DMS 273 (cell line): Measurements from ENCODE around the gene MAPK13.
A peak's percentile ranks its signal among the peaks of the same experiment; 100 is the strongest.
"Not testable (repeated sequence)": the region's sequence is repeated elsewhere in the genome, so short reads cannot be mapped to it uniquely, and the experiment has no call there.

Experiments used
- DNase-seq: peaks from one replicate; lab custom pipeline; 2025; ENCODE audit not compliant: unreplicated experiment; lab: John Stamatoyannopoulos, UW

Gene MAPK13

DNA sequence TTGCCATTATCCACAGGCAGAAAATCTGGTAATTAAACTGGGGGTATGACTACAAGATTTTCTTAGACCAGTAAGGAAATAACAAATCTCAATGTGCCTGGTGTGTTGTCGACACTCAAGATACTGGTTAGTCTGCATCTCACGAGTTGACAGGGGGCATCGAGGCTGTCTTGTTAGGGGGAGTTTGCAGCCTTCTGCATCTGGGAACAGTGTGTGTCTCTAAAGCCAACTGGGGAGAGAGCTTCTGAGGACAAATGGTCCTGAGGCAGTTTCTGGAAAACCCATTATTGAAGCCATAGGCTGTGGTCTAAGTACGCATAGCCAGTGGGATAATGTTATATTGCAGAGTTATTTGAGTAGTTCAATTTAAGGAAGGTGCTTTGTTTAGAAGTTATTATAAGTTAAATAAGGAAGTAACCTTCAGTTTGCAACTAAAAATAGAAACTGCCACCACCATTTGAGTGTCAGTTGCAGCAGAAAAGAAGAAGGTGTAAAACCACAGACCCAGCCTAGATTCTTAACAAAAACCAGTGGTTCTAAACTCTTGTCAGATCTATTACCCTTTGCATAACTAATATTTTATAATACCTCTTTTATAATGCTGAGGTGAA is 15.4 kb upstream of the MAPK13 start:
- no peak for DNase-seq

DNA sequence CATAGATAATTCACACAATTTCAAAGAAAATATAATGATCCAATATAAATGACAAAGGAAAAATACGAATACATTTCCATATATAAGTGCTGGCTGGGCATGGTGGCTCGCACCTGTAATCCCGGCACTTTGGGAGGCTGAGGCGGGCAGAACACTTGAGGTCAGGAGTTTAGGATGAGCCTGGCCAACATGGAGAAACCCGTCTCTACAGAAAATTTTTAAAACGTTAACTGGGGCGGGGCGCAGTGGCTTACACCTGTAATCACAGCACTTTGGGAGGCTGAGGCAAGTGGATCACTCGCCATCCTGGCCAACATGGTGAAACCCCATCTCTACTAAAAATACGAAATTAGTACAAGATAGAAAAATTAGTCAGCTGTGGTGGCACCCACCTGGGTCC is 14.9 kb upstream of the MAPK13 start:
- DNase-seq, result no peak

DNA sequence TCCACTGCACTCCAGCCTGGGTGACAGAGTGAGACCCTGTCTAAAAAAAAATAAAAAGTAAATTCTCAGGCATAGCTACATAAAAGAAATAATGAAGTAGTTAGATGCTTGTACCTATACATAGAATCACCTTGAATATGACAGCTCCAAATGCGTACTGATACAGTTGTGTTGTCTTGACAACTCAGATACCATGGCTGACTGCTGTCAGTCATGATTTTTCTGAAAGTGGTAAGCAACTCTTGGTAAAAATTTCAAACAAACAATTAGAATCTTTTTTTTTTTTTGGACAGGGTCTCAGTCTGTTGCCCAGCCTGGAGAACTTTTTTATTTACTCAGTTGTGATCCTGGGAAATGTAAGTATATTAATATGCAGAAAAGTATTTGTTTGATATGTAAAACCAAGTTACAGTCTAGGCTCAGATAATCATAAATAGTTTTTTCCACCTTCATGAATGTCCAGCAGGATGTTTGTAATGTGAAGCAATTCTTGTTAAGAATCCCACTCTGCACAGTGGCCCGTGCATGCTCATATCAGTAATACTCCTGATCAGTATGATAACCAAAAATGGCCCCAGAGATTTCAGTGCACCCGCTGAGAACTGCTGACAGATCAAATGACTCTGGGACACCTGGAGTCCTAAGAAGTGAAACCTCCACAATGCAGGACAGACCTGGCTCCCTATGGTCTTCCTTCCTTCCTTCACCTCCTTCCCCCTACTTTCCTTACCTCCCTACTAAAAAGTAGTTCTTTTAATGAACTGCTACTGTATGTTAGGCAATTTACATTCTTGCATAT is 14.0 kb upstream of the MAPK13 start:
- no peak for DNase-seq

DNA sequence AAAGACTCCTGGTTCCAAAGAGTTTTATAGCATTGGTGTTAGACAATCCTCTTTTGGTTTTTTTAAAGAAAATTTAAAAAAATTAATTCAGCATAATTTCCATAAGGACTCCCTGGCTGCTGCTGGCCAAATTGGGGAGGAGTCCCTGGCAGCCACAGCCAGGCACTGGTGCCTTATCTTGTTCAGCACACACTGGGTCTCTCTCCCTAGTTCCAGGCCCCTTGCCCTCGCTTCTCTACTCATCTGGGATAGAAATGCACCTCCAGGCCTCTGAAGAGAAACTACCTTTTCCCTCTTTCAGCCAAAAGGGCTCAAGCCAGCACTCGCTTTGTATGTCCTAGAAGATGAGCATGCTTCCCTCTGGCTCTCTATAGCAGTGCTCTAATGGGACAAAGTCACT is 13.4 kb upstream of the MAPK13 start:
- DNase-seq, result no peak

DNA sequence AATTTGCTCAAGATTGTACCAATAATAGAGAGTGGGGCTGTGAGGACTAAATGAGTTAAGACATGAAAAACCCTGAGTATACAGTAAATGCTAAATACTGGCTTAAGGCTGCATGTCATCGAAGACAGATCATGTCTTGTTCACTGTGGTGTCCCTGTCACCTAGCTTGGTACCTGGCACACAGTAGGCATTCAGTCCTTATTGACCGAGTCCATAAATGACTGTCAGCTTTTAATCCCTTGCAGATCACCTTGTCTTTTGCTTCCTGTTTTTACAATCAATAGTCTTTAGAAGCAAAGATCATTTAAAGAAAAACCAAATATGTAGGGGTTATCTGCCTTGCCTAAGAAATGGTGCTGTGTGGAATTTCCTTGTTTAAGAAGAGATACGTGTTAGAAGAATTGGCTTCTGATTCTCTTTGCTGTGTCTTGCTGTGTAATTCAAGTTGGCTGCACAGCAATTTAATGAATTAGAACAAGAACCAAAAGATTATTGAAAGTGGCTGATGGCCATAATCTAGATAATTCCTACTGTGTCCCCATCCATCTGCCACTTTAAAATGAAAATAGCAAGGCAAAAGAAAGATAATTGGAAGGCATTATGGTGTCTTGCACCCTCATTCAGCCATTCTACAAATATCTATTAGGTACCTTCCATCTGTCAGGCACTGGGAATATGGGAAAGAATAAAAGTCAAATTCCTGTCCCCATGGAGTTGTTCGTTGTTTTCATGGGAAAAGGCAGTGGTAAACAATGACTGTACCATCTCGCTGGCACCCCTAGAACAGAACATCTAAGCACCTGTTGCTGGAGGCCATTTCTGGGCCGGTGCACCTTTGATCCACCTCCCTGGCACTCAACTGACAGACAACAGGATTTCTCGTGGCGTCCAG is 12.4 kb upstream of the MAPK13 start:
- DNase-seq, result no peak

DNA sequence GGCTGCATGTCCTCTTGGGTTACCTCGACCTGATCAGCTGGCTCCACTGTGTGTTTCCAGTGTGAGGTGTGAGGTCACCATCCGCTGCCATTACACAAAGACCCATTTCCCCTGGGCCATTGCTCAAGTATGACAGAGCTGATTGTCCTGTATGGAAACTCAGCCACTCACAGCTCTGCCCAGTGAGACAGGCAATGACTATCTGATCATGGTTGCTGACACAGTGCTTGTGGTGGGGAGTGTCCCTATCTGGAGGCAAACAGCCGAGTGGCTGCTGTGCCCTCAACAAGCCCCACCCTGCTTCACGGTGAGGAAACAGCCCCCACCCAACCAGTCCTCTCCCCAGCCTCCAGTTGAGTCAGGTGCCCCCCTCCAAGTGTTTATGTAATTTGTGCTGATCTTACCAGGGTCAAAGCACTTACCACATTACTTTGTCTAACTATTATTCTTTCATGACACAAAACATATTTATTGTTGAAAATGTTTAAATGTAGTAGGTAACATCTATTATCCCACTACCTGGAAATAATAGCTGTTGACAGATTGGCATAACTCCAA is 11.7 kb upstream of the MAPK13 start:
- no peak for DNase-seq

DNA sequence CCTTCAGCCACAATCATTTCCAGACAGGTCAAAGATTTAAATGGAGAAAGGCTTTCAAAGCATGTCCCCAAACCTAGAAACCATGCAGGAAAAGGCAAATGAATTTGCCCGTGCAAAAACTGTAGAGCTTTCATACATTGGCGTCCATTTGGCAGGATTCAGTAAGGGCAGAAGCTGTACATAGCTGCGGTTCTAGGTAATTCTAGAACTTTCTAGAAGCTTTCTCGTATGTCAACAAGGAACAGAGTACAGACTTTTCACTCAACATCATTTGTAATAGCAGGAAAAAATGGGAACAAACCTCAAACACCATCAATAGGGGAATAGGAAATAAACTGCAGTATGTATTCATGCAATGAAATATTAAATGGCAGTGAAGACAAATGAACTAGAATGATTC is 11.1 kb upstream of the MAPK13 start:
- DNase-seq, result no peak

DNA sequence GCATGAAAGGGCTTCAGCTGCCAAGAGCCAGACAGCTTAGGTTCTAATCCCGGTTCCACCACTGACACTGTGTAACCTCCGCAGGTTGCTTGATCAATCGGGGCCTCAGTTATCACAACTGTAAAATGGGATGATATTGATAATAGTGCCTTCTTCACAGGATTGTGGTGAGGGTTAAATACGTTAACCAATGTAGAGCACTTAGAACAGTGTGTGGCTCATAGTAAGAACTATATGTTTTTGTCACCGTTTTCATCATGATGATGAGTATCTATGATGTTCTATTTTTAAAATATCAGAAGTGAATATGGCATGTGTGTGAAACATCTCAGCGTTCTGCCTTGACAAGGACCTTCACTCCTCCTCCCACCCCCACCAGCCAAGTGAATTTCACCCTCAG is 10.3 kb upstream of the MAPK13 start:
- no peak for DNase-seq

DNA sequence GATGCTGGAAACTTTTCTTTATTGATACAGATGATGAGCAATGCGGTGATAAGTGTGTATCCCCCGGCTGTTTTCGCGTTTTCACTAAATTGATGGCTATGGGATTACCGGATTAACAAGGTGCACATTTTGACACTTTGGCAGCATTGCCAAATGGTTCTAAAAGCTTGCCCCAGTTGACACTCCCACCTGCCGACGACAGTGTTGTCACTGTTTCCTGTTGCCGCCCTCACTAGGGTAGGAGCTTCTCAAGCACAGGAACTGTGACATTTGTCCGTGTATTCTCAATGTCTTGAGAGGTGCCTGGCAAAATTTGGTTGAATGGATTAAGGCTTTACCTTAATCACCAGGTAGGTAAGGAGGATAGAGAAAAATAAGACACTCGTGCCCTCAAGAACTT is 9.8 kb upstream of the MAPK13 start:
- no peak for DNase-seq

DNA sequence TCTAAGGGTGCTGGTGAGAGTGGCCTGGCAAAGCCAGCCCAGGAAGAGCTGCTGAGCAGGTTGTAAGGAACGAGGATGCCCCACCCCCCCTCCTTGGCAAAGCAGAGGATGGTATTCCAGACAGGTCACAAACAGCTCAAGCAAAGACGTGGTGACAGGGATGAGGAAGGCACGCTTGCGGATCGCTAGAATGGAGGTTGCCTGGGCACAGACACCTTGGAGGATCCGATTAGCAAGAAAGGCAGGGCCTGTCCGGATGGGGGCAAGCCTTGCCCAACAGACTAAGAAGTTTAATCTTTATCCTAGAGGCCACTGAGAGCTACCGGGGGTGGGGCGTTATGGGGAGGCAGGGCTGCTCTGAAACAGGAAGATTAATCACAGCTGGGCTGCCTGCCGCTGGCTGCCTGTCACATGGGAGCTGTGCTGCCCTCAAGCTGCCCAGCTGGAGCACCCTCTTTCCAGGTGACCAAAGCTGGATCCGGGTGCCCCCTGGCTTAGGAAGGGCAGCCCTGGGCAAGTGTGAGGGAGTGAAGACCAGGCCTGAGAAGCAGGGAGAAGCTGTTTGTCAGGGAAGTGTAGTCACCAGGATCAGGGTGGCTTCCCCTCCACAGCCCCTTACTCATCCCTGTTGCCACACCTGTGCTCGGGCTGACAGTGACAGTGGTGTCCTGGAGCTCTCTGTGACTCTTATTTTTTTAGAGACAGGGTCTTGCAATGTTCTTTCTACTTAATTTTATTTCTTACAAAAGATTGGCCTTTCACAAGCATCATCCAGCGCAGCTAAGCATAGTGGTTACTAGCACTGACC is 9.1 kb upstream of the MAPK13 start:
- DNase-seq, result peak; percentile 42

DNA sequence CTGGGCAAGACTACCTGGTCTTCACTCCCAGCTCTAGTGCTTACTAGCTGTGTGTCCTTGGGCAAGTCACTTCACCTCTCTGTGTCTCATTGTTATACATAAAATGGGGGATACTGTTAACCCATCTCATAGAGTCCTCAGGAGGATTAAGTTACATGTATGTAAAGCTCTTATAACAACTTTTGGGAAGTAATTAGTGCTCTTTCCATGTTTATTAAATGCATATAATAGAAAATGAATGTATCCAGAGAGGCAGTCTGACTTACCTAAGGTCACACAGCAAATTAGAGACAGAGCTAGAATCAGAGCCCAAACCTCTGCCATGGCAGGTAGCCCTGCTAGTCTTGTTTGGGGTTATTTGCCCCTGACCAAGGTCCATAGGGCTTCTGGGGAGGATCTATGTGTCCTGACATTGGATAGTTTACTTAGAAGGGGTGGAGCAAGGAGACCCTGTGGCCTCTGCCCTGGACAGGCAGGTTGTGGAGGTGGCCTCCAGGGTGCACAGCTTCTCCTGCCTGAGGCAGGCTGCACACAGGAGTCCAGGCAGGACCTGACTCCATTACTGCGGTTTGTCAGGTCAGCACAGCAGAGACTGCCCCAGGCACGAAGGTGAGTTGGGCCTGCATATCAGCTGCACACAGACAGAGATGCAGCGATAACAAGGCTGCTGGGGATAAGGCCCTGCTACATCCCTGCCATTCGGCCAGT is 8.4 kb upstream of the MAPK13 start:
- no peak for DNase-seq

DNA sequence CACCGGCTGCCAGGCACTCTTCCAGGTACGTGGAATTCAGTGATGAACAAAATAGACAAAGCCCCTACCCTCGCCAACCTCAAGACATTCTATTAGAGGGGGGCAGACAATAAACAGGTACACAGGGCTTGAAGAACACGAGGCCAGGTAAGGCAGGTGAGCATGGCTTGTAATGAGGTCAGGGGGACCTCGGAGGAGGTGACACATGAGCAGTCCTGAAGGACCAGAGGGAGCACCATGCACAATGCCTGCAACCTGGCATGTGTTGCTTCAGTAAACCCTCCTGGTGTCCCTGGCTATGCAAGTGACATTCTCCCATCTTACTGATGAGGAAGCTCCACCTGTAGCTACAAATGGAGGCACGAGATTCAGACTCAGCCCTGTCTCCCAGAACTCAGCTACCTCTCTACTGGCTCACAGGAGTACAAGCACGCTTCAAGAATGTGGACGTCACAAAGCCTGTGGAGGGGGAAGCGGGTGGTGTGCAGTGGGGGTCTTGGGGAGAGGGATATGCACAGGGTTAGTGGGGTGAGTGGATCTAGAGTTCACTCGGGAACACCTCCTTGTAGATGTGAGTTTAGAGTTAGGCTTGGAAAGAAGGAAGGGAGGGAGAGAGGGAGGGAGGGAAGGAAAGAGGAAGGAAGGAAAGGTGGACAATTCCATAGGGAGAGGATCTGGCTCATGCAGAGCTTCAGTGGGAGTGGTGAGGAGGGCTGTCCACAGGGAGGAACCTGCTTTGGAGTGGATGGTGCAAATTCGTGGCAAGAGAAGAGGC is 7.6 kb upstream of the MAPK13 start:
- DNase-seq, result no peak

DNA sequence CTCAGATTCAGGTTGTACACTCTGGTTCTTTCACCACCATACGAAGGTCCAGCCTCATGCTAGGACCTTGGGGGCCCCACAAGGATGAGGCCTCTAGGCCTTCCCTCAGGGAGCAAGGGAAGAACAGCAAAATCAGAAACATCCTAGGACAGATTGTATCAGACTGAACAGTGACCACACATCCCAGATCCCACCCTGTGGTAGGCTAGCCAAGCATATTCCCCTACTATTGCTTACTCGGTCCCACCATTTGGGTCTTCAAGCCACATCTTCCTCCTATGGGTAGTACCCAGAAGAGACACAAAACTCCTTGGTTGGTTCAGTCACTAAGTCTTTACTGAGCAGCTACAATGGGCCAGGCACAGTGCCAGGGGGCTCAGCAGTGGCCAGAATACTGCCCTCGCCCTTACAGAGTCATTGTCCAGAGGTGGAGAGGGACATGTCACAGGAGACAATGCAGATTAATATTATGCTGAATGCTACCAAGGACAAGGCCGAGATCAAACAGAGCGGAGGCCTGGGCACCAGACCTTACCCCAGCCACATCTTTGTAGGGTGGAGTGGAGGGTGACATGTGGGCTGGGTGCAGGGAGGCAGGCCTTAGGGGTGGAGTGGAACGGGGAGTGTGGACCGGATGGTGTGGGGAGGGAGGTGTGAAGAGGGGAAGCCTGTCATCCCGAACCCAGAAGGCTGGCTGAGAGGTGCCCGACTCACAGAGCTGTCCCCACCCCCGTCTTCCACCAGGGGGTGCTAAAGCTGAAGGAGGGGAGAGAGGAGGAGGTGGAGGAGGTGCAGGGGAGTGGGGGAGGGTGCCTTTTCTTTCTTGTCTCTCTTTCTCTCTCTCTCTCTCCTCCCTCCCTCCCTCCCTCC is 6.8 kb upstream of the MAPK13 start:
- DNase-seq, result peak; percentile 95

DNA sequence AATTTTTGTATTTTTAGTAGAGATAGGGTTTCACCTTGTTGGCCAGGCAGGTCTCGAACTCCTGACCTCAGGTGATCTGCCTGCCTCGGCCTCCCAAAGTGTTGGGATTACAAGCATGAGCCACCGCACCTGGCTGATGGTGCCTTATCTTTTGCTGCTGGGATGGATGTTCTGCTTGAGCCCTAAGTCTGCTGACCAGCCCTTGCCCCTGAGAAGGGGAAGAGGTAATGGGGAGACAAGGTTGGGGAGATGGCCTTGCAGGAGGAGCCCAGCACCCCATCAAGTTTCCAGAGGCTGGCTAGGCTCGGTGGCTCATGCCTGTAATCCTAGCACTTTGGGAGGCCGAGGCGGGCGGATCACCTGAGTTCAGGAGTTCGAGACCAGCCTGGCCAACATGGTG is 6.0 kb upstream of the MAPK13 start:
- DNase-seq, result not testable (repeated sequence)

DNA sequence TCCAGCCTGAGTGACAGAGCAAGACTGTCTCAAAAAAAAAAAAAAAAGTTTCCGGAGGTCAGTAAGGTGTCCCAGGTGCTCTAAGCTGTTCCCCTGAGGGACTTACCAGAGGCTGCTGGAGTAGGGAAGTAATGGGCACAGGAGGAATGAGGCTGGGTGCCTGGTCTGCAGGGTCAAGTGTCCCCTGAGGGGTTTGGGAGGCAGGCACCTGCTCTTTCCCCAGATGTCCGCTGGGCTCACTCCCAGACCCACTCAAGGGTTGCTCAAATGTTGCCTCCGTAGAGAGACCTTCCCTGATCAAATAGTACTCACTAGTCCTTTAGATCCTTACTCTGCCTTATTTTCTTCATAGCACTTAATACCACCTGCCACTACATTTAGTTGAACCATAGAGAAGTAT is 5.4 kb upstream of the MAPK13 start:
- DNase-seq, result peak; percentile 29

DNA sequence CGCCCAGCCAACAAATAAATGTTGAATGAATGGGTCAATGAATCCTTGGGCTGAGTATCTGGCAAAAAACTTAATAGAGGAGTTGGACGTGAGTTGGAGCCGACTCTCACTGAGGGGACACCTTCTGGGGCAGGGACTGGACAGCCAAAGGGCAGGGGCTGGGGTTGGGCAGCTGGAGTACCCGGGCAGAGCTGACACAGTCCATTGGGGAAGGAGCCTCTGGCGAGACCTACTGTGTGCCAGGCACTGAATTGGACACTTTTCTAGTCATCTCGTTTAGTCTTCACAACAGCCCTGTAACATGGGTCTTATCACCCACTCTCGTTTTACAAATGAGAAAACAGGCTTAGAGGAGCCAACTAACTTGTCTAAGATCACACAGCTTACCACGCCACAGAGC is 4.7 kb upstream of the MAPK13 start:
- no peak for DNase-seq

DNA sequence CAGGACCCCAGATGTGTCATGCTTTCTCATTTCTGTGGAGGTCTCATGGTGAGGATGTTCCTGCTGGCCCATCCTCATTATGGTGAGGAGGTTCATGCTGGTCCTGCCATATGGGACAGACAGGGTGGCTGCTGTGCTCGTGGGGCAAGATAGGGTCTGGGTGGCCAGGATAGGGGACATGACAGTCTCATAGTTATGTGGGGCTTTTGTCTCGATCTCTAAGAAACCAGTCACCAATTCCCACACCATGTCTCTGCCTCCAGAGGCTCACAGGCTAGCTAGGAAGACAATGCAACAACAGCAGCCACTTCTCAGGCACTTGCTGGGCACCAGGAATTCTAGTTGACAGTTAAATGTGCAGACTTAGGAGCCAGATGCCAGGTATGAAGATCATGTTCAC is 4.2 kb upstream of the MAPK13 start:
- DNase-seq, result no peak
